Liver (tissue), 9 donors: ENCODE measurements around the gene KAZN. TPM values are rescaled to one million over a fixed set of nuclear protein-coding genes. Genes with fewer than 3 reads are reported as not detected.
A peak's percentile ranks its signal among the peaks of the same experiment; 100 is the strongest.

Source experiments
- DNase-seq: peaks from one replicate; pipeline ENCODE4 v3.0.0-alpha.2; 2017; ENCODE audit warnings: low spot score
- H3K27ac ChIP-seq, 2 donors: one replicate each; pipeline ENCODE4 v1.7.0; 2013; ENCODE audit warnings: inconsistent platforms in 2 of 2, low read length in 2 of 2, control low read depth in 1 of 2, low read depth in 1 of 2, mild to moderate bottlenecking in 1 of 2
- H3K27me3 ChIP-seq, 4 donors: one replicate each; pipeline versions ENCODE4 v1.6.1 to v1.7.0; 2013; ENCODE audit warnings: low read length in 3 of 4, inconsistent platforms in 1 of 4, mild to moderate bottlenecking in 1 of 4, moderate library complexity in 1 of 4; ENCODE audit not compliant: control insufficient read depth in 4 of 4, insufficient read depth in 4 of 4
- H3K36me3 ChIP-seq, 4 donors: one replicate each; pipeline versions ENCODE4 v1.6.1 to v1.7.0; 2013; ENCODE audit warnings: low read length in 3 of 4, mild to moderate bottlenecking in 3 of 4, low read depth in 1 of 4, moderate library complexity in 1 of 4; ENCODE audit not compliant: control insufficient read depth in 4 of 4, insufficient read depth in 3 of 4
- H3K4me1 ChIP-seq, 4 donors: one replicate each; pipeline versions ENCODE4 v1.6.1 to v1.7.0; 2013; ENCODE audit warnings: low read length in 3 of 4, mild to moderate bottlenecking in 3 of 4, moderate library complexity in 1 of 4; ENCODE audit not compliant: control insufficient read depth in 4 of 4, insufficient read depth in 4 of 4
- H3K4me3 ChIP-seq, 3 donors: one replicate each; pipeline versions ENCODE4 v1.6.1 to v1.7.0; 2013; ENCODE audit warnings: low read length in 3 of 3, control low read depth in 1 of 3, low read depth in 1 of 3, mild to moderate bottlenecking in 1 of 3
- H3K9ac ChIP-seq, 2 donors: one replicate each; pipeline ENCODE4 v1.7.0; 2013; ENCODE audit warnings: low read length in 2 of 2, mild to moderate bottlenecking in 2 of 2, moderate library complexity in 2 of 2, control low read depth in 1 of 2, low read depth in 1 of 2
- H3K9me3 ChIP-seq, 4 donors: one replicate each; pipeline versions ENCODE4 v1.6.1 to v1.7.0; 2013; ENCODE audit warnings: low read length in 3 of 4; ENCODE audit not compliant: control insufficient read depth in 4 of 4
- CTCF ChIP-seq: fragments of 150-350 bp; IDR thresholded peaks from 2 replicates; pipeline ENCODE4 v1.5.1; 2017; ENCODE audit warnings: improper control_type of control experiment, low read depth, low read length; ENCODE audit not compliant: missing input control
- EGR1 ChIP-seq, 2 donors: IDR thresholded peaks; 2 replicates each; pipeline ENCODE4 v1.6.1; 2016 to 2018; ENCODE audit warnings: antibody characterized with exemption in 2 of 2, low read depth in 2 of 2
- FOXA2 ChIP-seq: IDR thresholded peaks from 2 replicates; pipeline ENCODE4 v1.6.1; 2016; ENCODE audit warnings: antibody characterized with exemption
- GABPA ChIP-seq, 2 donors: IDR thresholded peaks in 1 of 2; conservative IDR thresholded peaks in 1 of 2; 2 replicates each; pipeline ENCODE4 v1.6.1; 2016; ENCODE audit warnings: antibody characterized with exemption in 2 of 2, mild to moderate bottlenecking in 1 of 2, moderate library complexity in 1 of 2
- HNF4A ChIP-seq, 2 donors: conservative IDR thresholded peaks; 2 replicates each; pipeline ENCODE4 v1.6.1; 2016; ENCODE audit warnings: antibody characterized with exemption in 2 of 2, mild to moderate bottlenecking in 2 of 2
- JUND ChIP-seq, 2 donors: IDR thresholded peaks; 2 replicates each; pipeline ENCODE4 v1.6.1; 2016; ENCODE audit warnings: antibody characterized with exemption in 2 of 2
- MAX ChIP-seq: IDR thresholded peaks from 2 replicates; pipeline ENCODE4 v1.6.1; 2016; ENCODE audit warnings: antibody characterized with exemption
- NR2F2 ChIP-seq: IDR thresholded peaks from 2 replicates; pipeline ENCODE4 v1.6.1; 2016; ENCODE audit warnings: antibody characterized with exemption
- RAD21 ChIP-seq, 2 donors: IDR thresholded peaks; 2 replicates each; pipeline ENCODE4 v1.6.1; 2016; ENCODE audit warnings: antibody characterized with exemption in 2 of 2, mild to moderate bottlenecking in 2 of 2
- REST ChIP-seq: IDR thresholded peaks from 2 replicates; pipeline ENCODE4 v1.6.1; 2016; ENCODE audit warnings: antibody characterized with exemption, mild to moderate bottlenecking
- RXRA ChIP-seq, 2 donors: IDR thresholded peaks; 2 replicates each; pipeline ENCODE4 v1.6.1; 2017 to 2018; ENCODE audit warnings: antibody characterized with exemption in 2 of 2, mild to moderate bottlenecking in 1 of 2
- SP1 ChIP-seq: IDR thresholded peaks from 2 replicates; pipeline ENCODE4 v1.6.1; 2018; ENCODE audit warnings: antibody characterized with exemption, mild to moderate bottlenecking
- YY1 ChIP-seq: IDR thresholded peaks from 2 replicates; pipeline ENCODE4 v1.6.1; 2016; ENCODE audit warnings: antibody characterized with exemption, mild to moderate bottlenecking
- ZBTB33 ChIP-seq: IDR thresholded peaks from 2 replicates; pipeline ENCODE4 v1.6.1; 2016; ENCODE audit warnings: antibody characterized with exemption
- WGBS: extraction: QIAGEN DNeasy Blood & Tissue Kit; methylation state at CpG from one replicate; pipeline ENCODE4 v1.1.7; 2013; 5-methylcytosine and 5-hydroxymethylcytosine counted together
- polyA plus RNA-seq, 2 donors: library from polyadenylated mRNA; stranded (reverse) in 1 of 2; unstranded in 1 of 2; fragments of 200-250 nt in 1 of 2; fragments of >200 nt in 1 of 2; fragmentation: Nextera tagmentation in 1 of 2; extraction: Ambion mirVana in 1 of 2; gene quantifications; one replicate each; pipeline versions ENCODE4 v1.2.1 to v1.2.3, GENCODE V29; 2013 to 2015
- total RNA-seq, 2 donors: library from RNA; depleted of rRNA; stranded (reverse); fragments of >200 nt; gene quantifications; one replicate each; pipeline ENCODE4 v1.2.3, GENCODE V29; 2014
- TF ChIP-seq, protein P1 (sequence below): IDR thresholded peaks from 2 replicates; pipeline ENCODE4 v1.6.1; 2016; ENCODE audit warnings: antibody characterized with exemption
- donor health status: healthy.
- donor health status: healthy.
- donor health status: healthy.
- donor health status: healthy.
- donor health status: healthy.

Gene KAZN
- total and polyA plus RNA-seq, 4 donors: 1.9 to 6.9 (median 2.4) TPM

- Histone ChIP-seq H3K9me3 (no peaks in the 10 kb centered on the region), H3K4me1 (no peaks in the 10 kb centered on the region), H3K27ac (no peak overlapping the region), H3K9ac (no peak overlapping the region), H3K4me3 (no peak overlapping the region), H3K36me3 (no peaks in the 10 kb centered on the region), H3K27me3 (no peaks in the 10 kb centered on the region)
- no peak for DNase-seq
- TF ChIP-seq SP1: no peak
- TF ChIP-seq, protein P1, sequence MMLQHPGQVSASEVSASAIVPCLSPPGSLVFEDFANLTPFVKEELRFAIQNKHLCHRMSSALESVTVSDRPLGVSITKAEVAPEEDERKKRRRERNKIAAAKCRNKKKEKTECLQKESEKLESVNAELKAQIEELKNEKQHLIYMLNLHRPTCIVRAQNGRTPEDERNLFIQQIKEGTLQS: no peak
- TF ChIP-seq RAD21 (IDR thresholded peaks at IDR 0.05): peak; percentile 5 to 22
- 61% methylated on average over 8 of the region's 8 CpGs for WGBS
Measured at GRCh38 chr1:14782741-14783591, 184.5 kb downstream of the KAZN start.

GRCh38 chr1:14783592-14783886, 185.1 kb downstream of the KAZN start:
- no peak for DNase-seq
- Histone ChIP-seq H3K27ac (no peak overlapping the region), H3K36me3 (no peaks in the 10 kb centered on the region), H3K9me3 (no peaks in the 10 kb centered on the region), H3K4me1 (no peaks in the 10 kb centered on the region), H3K4me3 (no peak overlapping the region), H3K9ac (no peak overlapping the region), H3K27me3 (no peaks in the 10 kb centered on the region)
- TF ChIP-seq CTCF (no peak), RXRA (IDR thresholded peaks at IDR 0.05) (no peak), HNF4A (conservative IDR thresholded peaks at IDR 0.05) (no peak), ZBTB33 (no peak), FOXA2 (no peak), NR2F2 (no peak), YY1 (no peak), REST (no peak), GABPA (IDR thresholded peaks at IDR 0.05 in 1 of 2, conservative IDR thresholded peaks at IDR 0.05 in 1 of 2) (no peak), EGR1 (IDR thresholded peaks at IDR 0.05; ENCODE audit: low read depth in 2 of 2) (no peak), RAD21 (IDR thresholded peaks at IDR 0.05) (no peak), MAX (no peak), SP1 (no peak), JUND (IDR thresholded peaks at IDR 0.05) (no peak)
- TF ChIP-seq, protein P1: no peak
- WGBS: 82% methylated on average over 7 of the region's 7 CpGs
